Measurements from ENCODE around the gene CDH23.

CDH23 gene

GRCh38 chr10:71695502-71696476 is 299.1 kb downstream of the CDH23 start:
- DNase-seq (ENCODE audit: low read depth) = no peak
- TF ChIP-seq CTCF (IDR thresholded peaks at IDR 0.05; ENCODE audit: insufficient read depth, low read depth, low read length, missing control alignments) = no peak
- H3K4me3 ChIP-seq (ENCODE audit: low read length) = no peak overlapping the region

- H3K4me3 ChIP-seq (ENCODE audit: low read length) = no peak overlapping the region
- peak; percentile 41 for DNase-seq (ENCODE audit: low read depth)
- TF ChIP-seq CTCF (IDR thresholded peaks at IDR 0.05; ENCODE audit: insufficient read depth, low read depth, low read length, missing control alignments) = peak; percentile 86
Measured at GRCh38 chr10:71696628-71697326, 300.1 kb downstream of the CDH23 start.

- no peak overlapping the region for H3K4me3 ChIP-seq (ENCODE audit: low read length)
- DNase-seq (ENCODE audit: low read depth) = no peak
- no peak for TF ChIP-seq CTCF (IDR thresholded peaks at IDR 0.05; ENCODE audit: insufficient read depth, low read depth, low read length, missing control alignments)
Measured at GRCh38 chr10:71697938-71698709, 301.4 kb downstream of the CDH23 start.

- TF ChIP-seq CTCF (IDR thresholded peaks at IDR 0.05; ENCODE audit: insufficient read depth, low read depth, low read length, missing control alignments) = no peak
- H3K4me3 ChIP-seq (ENCODE audit: low read length) = no peak overlapping the region
- no peak for DNase-seq (ENCODE audit: low read depth)
Measured at GRCh38 chr10:71698737-71699136, 302.0 kb downstream of the CDH23 start.

GRCh38 chr10:71700731-71701368 is 304.1 kb downstream of the CDH23 start:
- no peak overlapping the region for H3K4me3 ChIP-seq (ENCODE audit: low read length)
- no peak for TF ChIP-seq CTCF (IDR thresholded peaks at IDR 0.05; ENCODE audit: insufficient read depth, low read depth, low read length, missing control alignments)

GRCh38 chr10:71701496-71702132 is 304.9 kb downstream of the CDH23 start:
- no peak for TF ChIP-seq CTCF (IDR thresholded peaks at IDR 0.05; ENCODE audit: insufficient read depth, low read depth, low read length, missing control alignments)
- no peak for DNase-seq (ENCODE audit: low read depth)
- no peak overlapping the region for H3K4me3 ChIP-seq (ENCODE audit: low read length)

More at GRCh38 chr10:71700731-71701368, 304.1 kb downstream of the CDH23 start:
- no peak for DNase-seq (ENCODE audit: low read depth)

All from epithelial cell of esophagus (primary cell).